H9 (cell line): ENCODE measurements around the gene MSH3. TPM values are rescaled to one million over a fixed set of nuclear protein-coding genes. Genes with fewer than 3 reads are reported as not detected.

Experiments
- DNase-seq: peaks from one replicate; pipeline ENCODE4 v3.0.0-alpha.2; 2017
- H2AFZ ChIP-seq: one replicate; pipeline ENCODE4 v1.6.1; 2013; ENCODE audit warnings: mild to moderate bottlenecking, low read length, control low read depth, moderate library complexity
- H2AK5ac ChIP-seq: 2 replicates; pipeline ENCODE4 v1.6.1; 2013; ENCODE audit warnings: low read length, control low read depth, mixed read lengths; ENCODE audit not compliant: insufficient read length
- H2BK120ac ChIP-seq: one replicate; pipeline ENCODE4 v1.6.1; 2013; ENCODE audit warnings: low read depth, mild to moderate bottlenecking, low read length, control low read depth, inconsistent platforms; ENCODE audit not compliant: poor library complexity, severe bottlenecking
- H2BK12ac ChIP-seq: 2 replicates; pipeline ENCODE4 v1.6.1; 2013; ENCODE audit warnings: low read length, control low read depth, mixed read lengths, low read depth; ENCODE audit not compliant: insufficient read length
- H2BK15ac ChIP-seq: 2 replicates; pipeline ENCODE4 v1.6.1; 2013; ENCODE audit warnings: low read depth, low read length, control low read depth
- H2BK20ac ChIP-seq: one replicate; pipeline ENCODE4 v1.6.1; 2013; ENCODE audit warnings: low read depth, mild to moderate bottlenecking, low read length, control low read depth, inconsistent platforms; ENCODE audit not compliant: poor library complexity, severe bottlenecking
- H2BK5ac ChIP-seq: 2 replicates; pipeline ENCODE4 v1.6.1; 2013; ENCODE audit warnings: low read length, control low read depth, mixed read lengths; ENCODE audit not compliant: insufficient read length
- H3K14ac ChIP-seq: 2 replicates; pipeline ENCODE4 v1.6.1; 2013; ENCODE audit warnings: low read length, control low read depth; ENCODE audit not compliant: insufficient read depth
- H3K18ac ChIP-seq: 2 replicates; pipeline ENCODE4 v1.6.1; 2013; ENCODE audit warnings: low read depth, mild to moderate bottlenecking, mixed read lengths, low read length, control low read depth; ENCODE audit not compliant: insufficient read length
- H3K23ac ChIP-seq: 2 replicates; pipeline ENCODE4 v1.6.1; 2013; ENCODE audit warnings: low read length, control low read depth, mixed read lengths, low read depth; ENCODE audit not compliant: insufficient read length
- H3K23me2 ChIP-seq: 2 replicates; pipeline ENCODE4 v1.6.1; 2013; ENCODE audit warnings: low read depth, mild to moderate bottlenecking, mixed read lengths, low read length, control low read depth; ENCODE audit not compliant: insufficient read length, poor library complexity, severe bottlenecking
- H3K27ac ChIP-seq: 2 replicates; pipeline ENCODE4 v1.5.1; 2013; ENCODE audit warnings: low read length, control low read depth, mixed read lengths, low read depth; ENCODE audit not compliant: insufficient read length
- H3K27me3 ChIP-seq: 2 replicates; pipeline ENCODE4 v1.6.1; 2013; ENCODE audit warnings: low read length, control low read depth, inconsistent platforms; ENCODE audit not compliant: insufficient read depth
- H3K4ac ChIP-seq: 2 replicates; pipeline ENCODE4 v1.6.1; 2013; ENCODE audit warnings: low read depth, mild to moderate bottlenecking, control low read depth, inconsistent platforms, low read length, moderate library complexity
- H3K4me1 ChIP-seq: 2 replicates; pipeline ENCODE4 v1.6.1; 2013; ENCODE audit warnings: low read length, control low read depth, inconsistent platforms; ENCODE audit not compliant: insufficient read depth
- H3K4me2 ChIP-seq: 2 replicates; pipeline ENCODE4 v1.6.1; 2013; ENCODE audit warnings: low read length, control low read depth, mixed read lengths; ENCODE audit not compliant: insufficient read length, insufficient read depth
- H3K56ac ChIP-seq: 2 replicates; pipeline ENCODE4 v1.6.1; 2013; ENCODE audit warnings: low read depth, mild to moderate bottlenecking, mixed read lengths, low read length, control low read depth; ENCODE audit not compliant: insufficient read length
- H3K79me1 ChIP-seq: 2 replicates; pipeline ENCODE4 v1.6.1; 2013; ENCODE audit warnings: low read depth, mild to moderate bottlenecking, moderate library complexity, low read length, control low read depth, inconsistent platforms; ENCODE audit not compliant: insufficient read depth, poor library complexity, severe bottlenecking
- H3K79me2 ChIP-seq: 2 replicates; pipeline ENCODE4 v1.6.1; 2013; ENCODE audit warnings: low read length, control low read depth, inconsistent platforms; ENCODE audit not compliant: insufficient read depth
- H3K9ac ChIP-seq: 2 replicates; pipeline ENCODE4 v1.6.1; 2013; ENCODE audit warnings: low read length, control low read depth, mixed read lengths; ENCODE audit not compliant: insufficient read length; ENCODE audit errors: extremely low read depth
- H3K9me3 ChIP-seq: one replicate; pipeline ENCODE4 v1.6.1; 2013; ENCODE audit warnings: low read depth, low read length, inconsistent platforms; ENCODE audit not compliant: control insufficient read depth
- H3T11ph ChIP-seq: one replicate; pipeline ENCODE4 v1.6.1; 2013; ENCODE audit warnings: mild to moderate bottlenecking, low read length, control low read depth, inconsistent platforms
- H4K20me1 ChIP-seq: one replicate; pipeline ENCODE4 v1.6.1; 2013; ENCODE audit not compliant: control insufficient read depth, insufficient read length, insufficient read depth
- H4K5ac ChIP-seq: 2 replicates; pipeline ENCODE4 v1.6.1; 2013; ENCODE audit warnings: low read depth, mild to moderate bottlenecking, mixed read lengths, low read length, control low read depth; ENCODE audit not compliant: insufficient read length
- H4K8ac ChIP-seq: replicated peaks from 2 replicates; pipeline ENCODE4 v1.6.1; 2013; ENCODE audit warnings: low read length, control low read depth, mixed read lengths, low read depth; ENCODE audit not compliant: insufficient read length
- H4K91ac ChIP-seq: 2 replicates; pipeline ENCODE4 v1.6.1; 2013; ENCODE audit warnings: low read depth, mild to moderate bottlenecking, moderate library complexity, mixed read lengths, low read length, control low read depth; ENCODE audit not compliant: insufficient read length
- H3K27ac Mint-ChIP-seq, 3 experiments: 2 replicates in 2 of 3; 3 replicates in 1 of 3; pipeline ENCODE4 v1.8.0; 2020 to 2021; ENCODE audit warnings: mixed read lengths in 3 of 3, mild to moderate bottlenecking in 1 of 3, moderate library complexity in 1 of 3
- H3K27me3 Mint-ChIP-seq: 2 replicates; pipeline ENCODE4 v1.8.0; 2021; ENCODE audit warnings: low read depth, mild to moderate bottlenecking, moderate library complexity, mixed read lengths
- H3K36me3 Mint-ChIP-seq, 3 experiments: 2 replicates in 2 of 3; 3 replicates in 1 of 3; pipeline ENCODE4 v1.8.0; 2020 to 2021; ENCODE audit warnings: low read depth in 3 of 3, mixed read lengths in 3 of 3; ENCODE audit not compliant: insufficient read depth in 1 of 3
- H3K4me1 Mint-ChIP-seq, 2 experiments: 2 replicates each; pipeline ENCODE4 v1.8.0; 2020; ENCODE audit warnings: mixed read lengths in 2 of 2
- H3K4me3 Mint-ChIP-seq, 2 experiments: 2 replicates in 1 of 2; 3 replicates in 1 of 2; pipeline ENCODE4 v1.8.0; 2020 to 2021; ENCODE audit warnings: mild to moderate bottlenecking in 2 of 2, mixed read lengths in 2 of 2, moderate library complexity in 1 of 2
- H3K9me3 Mint-ChIP-seq, 2 experiments: 2 replicates in 1 of 2; 3 replicates in 1 of 2; pipeline ENCODE4 v1.8.0; 2020; ENCODE audit warnings: mild to moderate bottlenecking in 2 of 2, mixed read lengths in 2 of 2, moderate library complexity in 1 of 2
- CTCF ChIP-seq: fragments of 200-600 bp; sonication (generic); conservative IDR thresholded peaks from 3 replicates; pipeline ENCODE4 v1.8.0; 2021; ENCODE audit warnings: antibody characterized with exemption, mild to moderate bottlenecking
- WGBS: extraction: QIAGEN DNeasy Blood & Tissue Kit; methylation state at CpG from one replicate; pipeline ENCODE4 v1.1.7; 2013; ENCODE audit warnings: missing lambda C conversion rate, low lambda C conversion rate, mixed read lengths; ENCODE audit not compliant: insufficient read length; ENCODE audit errors: extremely low coverage; 5-methylcytosine and 5-hydroxymethylcytosine counted together
- total RNA-seq: library from RNA; stranded (reverse); gene quantifications from 2 replicates; pipeline ENCODE4 v1.2.1, GENCODE V29; 2021

Gene MSH3
- total RNA-seq, 1 experiment from 2014 or later = 17.3 TPM

GRCh38 chr5:80662108-80662507, 7.7 kb downstream of the MSH3 start:
- Histone ChIP-seq H2BK5ac (no peak overlapping the region), H4K5ac (no peak overlapping the region), H3K9ac (no peak overlapping the region), H2AK5ac (no peak overlapping the region), H3K14ac (no peak overlapping the region), H4K91ac (no peak overlapping the region), H2BK20ac (no peak overlapping the region), H3K23me2 (no peaks in the 10 kb centered on the region), H4K20me1 (no peaks in the 10 kb centered on the region), H3K4ac (no peak overlapping the region), H3K23ac (no peak overlapping the region), H2BK120ac (no peak overlapping the region), H3K4me2 (no peak overlapping the region), H3K79me2 (no peaks in the 10 kb centered on the region), H3K27me3 (no peaks in the 10 kb centered on the region), H3K4me1 (no peaks in the 10 kb centered on the region), H2BK15ac (no peak overlapping the region), H2AFZ (no peak overlapping the region), H3K18ac (no peak overlapping the region), H3K27ac (no peak overlapping the region), H3K9me3 (no peaks in the 10 kb centered on the region), H4K8ac (no peak overlapping the region), H3K79me1 (no peaks in the 10 kb centered on the region), H3K56ac (no peak overlapping the region), H3T11ph (no peak overlapping the region), H2BK12ac (no peak overlapping the region)
- Mint-ChIP-seq H3K4me3 (no peak overlapping the region), H3K27me3 (no peaks in the 10 kb centered on the region), H3K9me3 (no peaks in the 10 kb centered on the region), H3K27ac (no peak overlapping the region), H3K36me3 (peaks cover 45 to 75% (median 68%) of the 10 kb centered on the region in 3 experiments; a peak in 6 of 7 replicates), H3K4me1 (no peaks in the 10 kb centered on the region)
- WGBS = no CpG with 5 or more reads among the region's 1 CpG
- no peak for TF ChIP-seq CTCF
- no peak for DNase-seq
